GM23338 (cell line): ENCODE measurements around the gene SNF8. TPM values are rescaled to one million over a fixed set of nuclear protein-coding genes. Genes with fewer than 3 reads are reported as not detected.
A peak's percentile ranks its signal among the peaks of the same experiment; 100 is the strongest.

Experiments
- ATAC-seq: fragments of 200-7000 bp; cut with Tn5 transposase; 3 replicates; pipeline ENCODE4 v1.9.1; 2020
- DNase-seq: peaks from one replicate; pipeline ENCODE4 v3.0.0-alpha.2; 2015; ENCODE audit warnings: low spot score
- H2AFZ ChIP-seq: fragments of 200-600 bp; sonication (generic); 2 replicates; pipeline ENCODE4 v1.8.0; 2016; ENCODE audit warnings: antibody characterized with exemption, mild to moderate bottlenecking, moderate library complexity
- H3F3A ChIP-seq: fragments of 200-600 bp; sonication (generic); replicated peaks from 2 replicates; pipeline ENCODE4 v1.8.0; 2017; ENCODE audit warnings: antibody characterized with exemption, mixed run types, low read depth
- H3K27ac ChIP-seq: fragments of 200-600 bp; sonication (generic); 2 replicates; pipeline ENCODE4 v1.6.1; 2016; ENCODE audit warnings: low read depth
- H3K27me3 ChIP-seq: fragments of 200-600 bp; sonication (generic); 2 replicates; pipeline ENCODE4 v1.8.0; 2016; ENCODE audit warnings: mild to moderate bottlenecking, mixed run types, moderate library complexity; ENCODE audit not compliant: insufficient read depth
- H3K36me3 ChIP-seq: fragments of 200-600 bp; sonication (generic); 2 replicates; pipeline ENCODE4 v1.8.0; 2016; ENCODE audit warnings: mild to moderate bottlenecking; ENCODE audit not compliant: insufficient read depth
- H3K4me1 ChIP-seq: fragments of 200-600 bp; sonication (generic); 2 replicates; pipeline ENCODE4 v1.8.0; 2016; ENCODE audit warnings: mild to moderate bottlenecking, moderate library complexity; ENCODE audit not compliant: insufficient read depth
- H3K4me2 ChIP-seq: fragments of 200-600 bp; sonication (generic); 2 replicates; pipeline ENCODE4 v1.7.1; 2017; ENCODE audit warnings: mixed run types
- H3K4me3 ChIP-seq: fragments of 200-600 bp; sonication (generic); 2 replicates; pipeline ENCODE4 v1.6.1; 2016; ENCODE audit warnings: mixed run types
- H3K79me2 ChIP-seq: fragments of 200-600 bp; sonication (generic); replicated peaks from 2 replicates; pipeline ENCODE4 v1.8.0; 2017; ENCODE audit warnings: mild to moderate bottlenecking; ENCODE audit not compliant: insufficient read depth
- H3K9me2 ChIP-seq: fragments of 200-600 bp; sonication (generic); 2 replicates; pipeline ENCODE4 v1.8.0; 2017; ENCODE audit not compliant: insufficient read depth
- H4K20me1 ChIP-seq: fragments of 200-600 bp; sonication (generic); replicated peaks from 2 replicates; pipeline ENCODE4 v1.8.0; 2017; ENCODE audit warnings: mild to moderate bottlenecking; ENCODE audit not compliant: insufficient read depth
- H3K27ac Mint-ChIP-seq: 2 replicates; pipeline ENCODE4 v1.8.0; 2020; ENCODE audit warnings: inconsistent platforms, mild to moderate bottlenecking, moderate library complexity, mixed read lengths
- H3K27me3 Mint-ChIP-seq: 3 replicates; pipeline ENCODE4 v1.8.0; 2022; ENCODE audit warnings: low read depth, mild to moderate bottlenecking, moderate library complexity, mixed read lengths, inconsistent platforms; ENCODE audit not compliant: insufficient read depth, poor library complexity
- H3K36me3 Mint-ChIP-seq: 3 replicates; pipeline ENCODE4 v1.8.0; 2021; ENCODE audit warnings: low read depth, mild to moderate bottlenecking, inconsistent platforms, moderate library complexity, mixed read lengths
- H3K4me1 Mint-ChIP-seq: 3 replicates; pipeline ENCODE4 v1.8.0; 2020; ENCODE audit warnings: mild to moderate bottlenecking, inconsistent platforms, mixed read lengths
- H3K4me3 Mint-ChIP-seq: 3 replicates; pipeline ENCODE4 v1.8.0; 2021; ENCODE audit warnings: moderate library complexity, mild to moderate bottlenecking, inconsistent platforms, mixed read lengths
- H3K9me3 Mint-ChIP-seq: 3 replicates; pipeline ENCODE4 v1.8.0; 2020; ENCODE audit warnings: moderate library complexity, mild to moderate bottlenecking, inconsistent platforms, mixed read lengths
- CREB1 ChIP-seq: fragments of 250-450 bp; sonication (Bioruptor Pico); IDR thresholded peaks from 2 replicates; pipeline ENCODE4 v1.5.0; 2020; ENCODE audit warnings: low read depth, mild to moderate bottlenecking, moderate library complexity
- CTCF ChIP-seq, 2 experiments: fragments of 200-600 bp in 1 of 2; sonication (generic) in 1 of 2; conservative IDR thresholded peaks; 2 replicates each; pipeline versions ENCODE4 v1.5.1 to v1.6.1; 2016 to 2017; ENCODE audit warnings: antibody characterized with exemption in 2 of 2, low read depth in 2 of 2, mild to moderate bottlenecking in 2 of 2, moderate library complexity in 1 of 2
- ETS1 ChIP-seq: IDR thresholded peaks from 2 replicates; pipeline ENCODE4 v1.6.1; 2016; ENCODE audit warnings: antibody characterized with exemption
- EZH2 ChIP-seq: fragments of 200-600 bp; sonication (generic); IDR thresholded peaks from one replicate; pipeline ENCODE4 v1.8.0; 2017; ENCODE audit warnings: antibody characterized with exemption, mild to moderate bottlenecking, low read depth; ENCODE audit not compliant: unreplicated experiment
- EZH2phosphoT487 ChIP-seq: fragments of 200-600 bp; sonication (generic); IDR thresholded peaks from one replicate; pipeline ENCODE4 v1.8.1; 2018; ENCODE audit warnings: antibody characterized with exemption; ENCODE audit not compliant: unreplicated experiment
- JUNB ChIP-seq: IDR thresholded peaks from one replicate; pipeline ENCODE4 v1.6.1; 2016; ENCODE audit warnings: antibody characterized with exemption; ENCODE audit not compliant: unreplicated experiment
- NANOG ChIP-seq: IDR thresholded peaks from 2 replicates; pipeline ENCODE4 v1.6.1; 2016; ENCODE audit warnings: antibody characterized with exemption, borderline replicate concordance
- POLR2AphosphoS5 ChIP-seq: IDR thresholded peaks from 2 replicates; pipeline ENCODE4 v1.6.1; 2016; ENCODE audit warnings: antibody characterized with exemption, low read depth
- REST ChIP-seq: IDR thresholded peaks from one replicate; pipeline ENCODE4 v1.6.1; 2018; ENCODE audit warnings: antibody characterized with exemption; ENCODE audit not compliant: unreplicated experiment
- STAT1 ChIP-seq: IDR thresholded peaks from one replicate; pipeline ENCODE4 v1.6.1; 2016; ENCODE audit warnings: antibody characterized with exemption; ENCODE audit not compliant: unreplicated experiment
- ZNF114 ChIP-seq: fragments of 250-450 bp; sonication (Bioruptor Pico); IDR thresholded peaks from 2 replicates; pipeline ENCODE4 v1.5.0; 2020; ENCODE audit warnings: mild to moderate bottlenecking, moderate library complexity
- ZNF331 ChIP-seq: fragments of 250-450 bp; sonication (Bioruptor Pico); IDR thresholded peaks from 2 replicates; pipeline ENCODE4 v1.5.0; 2020; ENCODE audit warnings: low read depth, mild to moderate bottlenecking, moderate library complexity
- ZNF462 ChIP-seq: fragments of 250-450 bp; sonication (Bioruptor Pico); IDR thresholded peaks from 2 replicates; pipeline ENCODE4 v1.5.0; 2020; ENCODE audit warnings: mild to moderate bottlenecking, moderate library complexity
- polyA plus RNA-seq: library from polyadenylated mRNA; unstranded; fragments of >200 nt; fragmentation: Nextera tagmentation; extraction: Ambion mirVana; gene quantifications from 2 replicates; pipeline ENCODE4 v1.2.1, GENCODE V29; 2016
- total RNA-seq: library from RNA; depleted of rRNA; stranded (reverse); fragments of >200 nt; shearing (Covaris generic); gene quantifications from 2 replicates; pipeline ENCODE4 v1.2.3, GENCODE V29; 2014

SNF8 gene
- total and polyA plus RNA-seq, 2 experiments from 2014 or later: 88.5 to 113 TPM

GRCh38 chr17:48893646-48894508 lies 50.8 kb downstream of the SNF8 start:
- Histone ChIP-seq H3K9me2 (no peaks in the 10 kb centered on the region), H3K36me3 (no peaks in the 10 kb centered on the region; the same call in none of the 2 replicates), H3F3A (peaks cover 6% of the 10 kb centered on the region; the same call in 1 of the 2 replicates), H4K20me1 (no peaks in the 10 kb centered on the region), H3K27ac (no peak overlapping the region; the same call in 1 of the 2 replicates), H3K4me1 (peaks cover 5% of the 10 kb centered on the region), H3K79me2 (peaks cover 18% of the 10 kb centered on the region), H3K27me3 (no peaks in the 10 kb centered on the region), H3K4me2 (peak overlapping the region; percentile 86), H2AFZ (no peak overlapping the region; the same call in 1 of the 2 replicates), H3K4me3 (peak overlapping the region; percentile 69)
- DNase-seq (no peak), ATAC-seq (no peak)
- Mint-ChIP-seq H3K4me1 (peaks cover 9% of the 10 kb centered on the region), H3K27ac (peak overlapping the region; percentile 96; the same call in 1 of the 2 replicates), H3K9me3 (no peaks in the 10 kb centered on the region), H3K36me3 (peaks cover 31% of the 10 kb centered on the region), H3K27me3 (peaks cover 13% of the 10 kb centered on the region), H3K4me3 (peak overlapping the region; percentile 94)
- TF ChIP-seq CTCF (conservative IDR thresholded peaks at IDR 0.05; ENCODE audit: low read depth in 2 of 2) (no peak), ZNF462 (CRISPR knock-in tag) (no peak), NANOG (no peak), ZNF331 (CRISPR knock-in tag) (no peak), EZH2 (no peak), REST (no peak), CREB1 (CRISPR knock-in tag) (no peak), STAT1 (no peak), EZH2phosphoT487 (no peak), ETS1 (no peak), JUNB (no peak), ZNF114 (no peak), POLR2AphosphoS5 (no peak)
